ENCODE data around the gene CCDC92B. TPM values are rescaled to one million over a fixed set of nuclear protein-coding genes. Genes with fewer than 3 reads are reported as not detected.
A peak's percentile ranks its signal among the peaks of the same experiment; 100 is the strongest.
"Not testable (repeated sequence)": the region's sequence is repeated elsewhere in the genome, so short reads cannot be mapped to it uniquely, and the experiment has no call there.

The CCDC92B gene
- total and polyA plus RNA-seq, 4 experiments from 2014 or later: 0.32 to 0.47 TPM; not detected in 2

GRCh38 chr17:2784864-2785263, 35.4 kb upstream of the CCDC92B start:
- intact Hi-C loops (cut with micrococcal nuclease): no loop called here
- CTCF ChIA-PET (ENCODE audit: partially characterized antibody): interaction anchor here (0.8 to 10.7 kb wide), 13 partner anchors 8 to 228 kb away, joined by 3 to 146 read pairs (median 9); partner anchors contain the start of gene RAP1GAP2
- no peaks in the 10 kb centered on the region for H3K9me3 Mint-ChIP-seq
- no peaks in the 10 kb centered on the region for H3K27me3 ChIP-seq (ENCODE audit: insufficient read depth, low read length)
- no peak overlapping the region for H3K4me3 Mint-ChIP-seq
- H3K27ac Mint-ChIP-seq: no peak overlapping the region
- no peak for DNase-seq
- no peaks in the 10 kb centered on the region for H3K9me3 ChIP-seq (ENCODE audit: control insufficient read depth in 1 of 2, low read length in 2 of 2)
- peaks cover 1 to 3% of the 10 kb centered on the region in 2 donors for H3K27me3 Mint-ChIP-seq
- no peaks in the 10 kb centered on the region for H3K36me3 Mint-ChIP-seq
- H3K36me3 ChIP-seq (ENCODE audit: insufficient read depth, low read length): no peaks in the 10 kb centered on the region
- H3K4me1 Mint-ChIP-seq: peaks cover 2 to 21% (median 7%) of the 10 kb centered on the region in 4 donors
- POLR2A ChIA-PET (ENCODE audit: partially characterized antibody): interaction anchor here (2.4 to 6.2 kb wide), 2 partner anchors 11 to 30 kb away, joined by 22 to 76 read pairs; partner anchors contain the start of gene RAP1GAP2
- peaks cover 11% of the 10 kb centered on the region for H3K4me1 ChIP-seq (ENCODE audit: insufficient read depth, low read length)
- no peak overlapping the region for H3K27ac ChIP-seq (ENCODE audit: low read depth, low read length)
- H3K4me3 ChIP-seq (ENCODE audit: low read length in 2 of 2): no peak overlapping the region

GRCh38 chr17:2783310-2784030, 34.0 kb upstream of the CCDC92B start:
- no peak for DNase-seq
- intact Hi-C loops (cut with micrococcal nuclease): no loop called here
- Mint-ChIP-seq H3K4me3 (no peak overlapping the region), H3K4me1 (peaks cover 0 to 17% (median 6%) of the 10 kb centered on the region in 4 donors), H3K9me3 (no peaks in the 10 kb centered on the region), H3K27me3 (peaks cover 1 to 4% of the 10 kb centered on the region in 2 donors), H3K27ac (peak overlapping the region in 1 of 7 donors; percentile 3), H3K36me3 (no peaks in the 10 kb centered on the region)
- Histone ChIP-seq H3K27ac (ENCODE audit: low read depth, low read length) (no peak overlapping the region), H3K36me3 (ENCODE audit: insufficient read depth, low read length) (no peaks in the 10 kb centered on the region), H3K9me3 (ENCODE audit: control insufficient read depth in 1 of 2, low read length in 2 of 2) (no peaks in the 10 kb centered on the region), H3K27me3 (ENCODE audit: insufficient read depth, low read length) (no peaks in the 10 kb centered on the region), H3K4me3 (ENCODE audit: low read length in 2 of 2) (no peak overlapping the region), H3K4me1 (ENCODE audit: insufficient read depth, low read length) (peaks cover 11% of the 10 kb centered on the region)
- POLR2A ChIA-PET (ENCODE audit: partially characterized antibody): interaction anchor here (1.3 to 6.2 kb wide), 2 partner anchors 31 kb away, joined by 4 to 76 read pairs; no protein-coding TSS in a partner anchor
- CTCF ChIA-PET (ENCODE audit: partially characterized antibody): interaction anchor here (0.6 to 10.7 kb wide), 4 partner anchors 13 to 238 kb away, joined by 3 to 146 read pairs (median 4); partner anchors contain the start of gene RAP1GAP2

GRCh38 chr17:2782055-2782454, 32.6 kb upstream of the CCDC92B start:
- Histone ChIP-seq H3K27ac (ENCODE audit: low read depth, low read length) (no peak overlapping the region), H3K27me3 (ENCODE audit: insufficient read depth, low read length) (no peaks in the 10 kb centered on the region), H3K4me3 (ENCODE audit: low read length in 2 of 2) (no peak overlapping the region), H3K9me3 (ENCODE audit: control insufficient read depth in 1 of 2, low read length in 2 of 2) (no peaks in the 10 kb centered on the region), H3K4me1 (ENCODE audit: insufficient read depth, low read length) (peaks cover 15% of the 10 kb centered on the region), H3K36me3 (ENCODE audit: insufficient read depth, low read length) (no peaks in the 10 kb centered on the region)
- H3K27me3 Mint-ChIP-seq: peaks cover 6 to 12% of the 10 kb centered on the region in 2 donors
- H3K4me1 Mint-ChIP-seq: peaks cover under 1 to 13% (median 5%) of the 10 kb centered on the region in 4 donors
- no peak for DNase-seq
- ChIA-PET POLR2A (ENCODE audit: partially characterized antibody) (interaction anchor here (1.0 kb wide), 2 partner anchors 9 to 14 kb away, joined by 3 read pairs; partner anchors contain the start of gene RAP1GAP2), CTCF (ENCODE audit: partially characterized antibody) (interaction anchor here (0.6 to 10.7 kb wide), 2 partner anchors 54 to 264 kb away, joined by 3 to 146 read pairs; no protein-coding TSS in a partner anchor)
- H3K9me3 Mint-ChIP-seq: no peaks in the 10 kb centered on the region
- H3K4me3 Mint-ChIP-seq: no peak overlapping the region
- intact Hi-C loops (cut with micrococcal nuclease): no loop called here
- H3K36me3 Mint-ChIP-seq: no peaks in the 10 kb centered on the region
- H3K27ac Mint-ChIP-seq: no peak overlapping the region

- H3K4me3 ChIP-seq (ENCODE audit: low read length in 2 of 2); H3K27ac ChIP-seq (ENCODE audit: low read depth, low read length); POLR2A ChIA-PET (ENCODE audit: partially characterized antibody); DNase-seq; H3K9me3 Mint-ChIP-seq; H3K36me3 Mint-ChIP-seq; H3K36me3 ChIP-seq (ENCODE audit: insufficient read depth, low read length); H3K27ac Mint-ChIP-seq; H3K9me3 ChIP-seq (ENCODE audit: control insufficient read depth in 1 of 2, low read length in 2 of 2); intact Hi-C loops (cut with micrococcal nuclease); H3K27me3 ChIP-seq (ENCODE audit: insufficient read depth, low read length): not testable (repeated sequence)
- Mint-ChIP-seq H3K4me1 (peaks cover 4 to 17% (median 8%) of the 10 kb centered on the region in 4 donors), H3K4me3 (peak overlapping the region in 2 of 8 donors; percentile 43 to 59), H3K27me3 (peaks cover 10 to 16% of the 10 kb centered on the region in 2 donors)
- CTCF ChIA-PET (ENCODE audit: partially characterized antibody): interaction anchor here (10.7 kb wide), 1 partner anchor 54 kb away, joined by 146 read pairs; no protein-coding TSS in a partner anchor
- H3K4me1 ChIP-seq (ENCODE audit: insufficient read depth, low read length): peaks cover 13% of the 10 kb centered on the region
Observed at GRCh38 chr17:2781598-2781997, 32.1 kb upstream of the CCDC92B start.

- intact Hi-C loops (cut with micrococcal nuclease): no loop called here
- no peaks in the 10 kb centered on the region for H3K9me3 ChIP-seq (ENCODE audit: control insufficient read depth in 1 of 2, low read length in 2 of 2)
- no peaks in the 10 kb centered on the region for H3K27me3 ChIP-seq (ENCODE audit: insufficient read depth, low read length)
- no peak overlapping the region for H3K27ac ChIP-seq (ENCODE audit: low read depth, low read length)
- no peak for DNase-seq
- POLR2A ChIA-PET (ENCODE audit: partially characterized antibody): no interaction called here
- CTCF ChIA-PET (ENCODE audit: partially characterized antibody): no interaction called here
- Mint-ChIP-seq H3K4me3 (peak overlapping the region in 2 of 8 donors; percentile 11 to 26), H3K27me3 (peaks cover 10 to 16% of the 10 kb centered on the region in 2 donors), H3K36me3 (no peaks in the 10 kb centered on the region), H3K27ac (peak overlapping the region in 1 of 7 donors; percentile 76), H3K4me1 (peaks cover 4 to 12% (median 6%) of the 10 kb centered on the region in 4 donors), H3K9me3 (no peaks in the 10 kb centered on the region)
- H3K4me3 ChIP-seq (ENCODE audit: low read length in 2 of 2): no peak overlapping the region
- peaks cover 7% of the 10 kb centered on the region for H3K4me1 ChIP-seq (ENCODE audit: insufficient read depth, low read length)
- no peaks in the 10 kb centered on the region for H3K36me3 ChIP-seq (ENCODE audit: insufficient read depth, low read length)
Observed at GRCh38 chr17:2780931-2781454, 31.5 kb upstream of the CCDC92B start.

- Mint-ChIP-seq H3K27me3 (peaks cover 14 to 21% of the 10 kb centered on the region in 2 donors), H3K36me3 (no peaks in the 10 kb centered on the region), H3K9me3 (no peaks in the 10 kb centered on the region), H3K27ac (peak overlapping the region in 2 of 7 donors; percentile 15 to 23), H3K4me1 (peaks cover 4 to 12% (median 8%) of the 10 kb centered on the region in 4 donors), H3K4me3 (no peak overlapping the region)
- no peaks in the 10 kb centered on the region for H3K36me3 ChIP-seq (ENCODE audit: insufficient read depth, low read length)
- ChIA-PET POLR2A (ENCODE audit: partially characterized antibody) (no interaction called here), CTCF (ENCODE audit: partially characterized antibody) (no interaction called here)
- no peak overlapping the region for H3K27ac ChIP-seq (ENCODE audit: low read depth, low read length)
- H3K4me3 ChIP-seq (ENCODE audit: low read length in 2 of 2): no peak overlapping the region
- intact Hi-C loops (cut with micrococcal nuclease): no loop called here
- H3K9me3 ChIP-seq (ENCODE audit: control insufficient read depth in 1 of 2, low read length in 2 of 2): no peaks in the 10 kb centered on the region
- no peaks in the 10 kb centered on the region for H3K27me3 ChIP-seq (ENCODE audit: insufficient read depth, low read length)
- H3K4me1 ChIP-seq (ENCODE audit: insufficient read depth, low read length): peaks cover 6% of the 10 kb centered on the region
- DNase-seq: no peak
Observed at GRCh38 chr17:2780256-2780655, 30.8 kb upstream of the CCDC92B start.

GRCh38 chr17:2779545-2779944, 30.1 kb upstream of the CCDC92B start:
- H3K4me3 ChIP-seq (ENCODE audit: low read length in 2 of 2): no peak overlapping the region
- Mint-ChIP-seq H3K9me3 (no peaks in the 10 kb centered on the region), H3K36me3 (no peaks in the 10 kb centered on the region), H3K4me1 (peaks cover 4 to 15% (median 8%) of the 10 kb centered on the region in 4 donors), H3K4me3 (peak overlapping the region in 2 of 8 donors; percentile 10 to 40), H3K27ac (peak overlapping the region in 1 of 7 donors; percentile 48), H3K27me3 (peaks cover 20 to 25% of the 10 kb centered on the region in 2 donors)
- ChIA-PET CTCF (ENCODE audit: partially characterized antibody) (interaction anchor here (0.6 kb wide), 1 partner anchor 45 kb away, joined by 4 read pairs; no protein-coding TSS in a partner anchor), POLR2A (ENCODE audit: partially characterized antibody) (no interaction called here)
- peaks cover 6% of the 10 kb centered on the region for H3K4me1 ChIP-seq (ENCODE audit: insufficient read depth, low read length)
- H3K9me3 ChIP-seq (ENCODE audit: control insufficient read depth in 1 of 2, low read length in 2 of 2): no peaks in the 10 kb centered on the region
- H3K27me3 ChIP-seq (ENCODE audit: insufficient read depth, low read length): no peaks in the 10 kb centered on the region
- DNase-seq: no peak
- intact Hi-C loops (cut with micrococcal nuclease): no loop called here
- H3K27ac ChIP-seq (ENCODE audit: low read depth, low read length): no peak overlapping the region
- no peaks in the 10 kb centered on the region for H3K36me3 ChIP-seq (ENCODE audit: insufficient read depth, low read length)
